C4-2B (cell line): ENCODE results near the gene RBMS1.

Experiments
- ZFX ChIP-seq: fragments of 450-650 bp; IDR thresholded peaks from 2 replicates; pipeline ENCODE4 v1.6.1; 2017
- TF ChIP-seq, protein P1 (sequence below): fragments of 450-650 bp; conservative IDR thresholded peaks from 2 replicates; pipeline ENCODE4 v1.5.1; 2017; ENCODE audit warnings: mild to moderate bottlenecking

DNA sequence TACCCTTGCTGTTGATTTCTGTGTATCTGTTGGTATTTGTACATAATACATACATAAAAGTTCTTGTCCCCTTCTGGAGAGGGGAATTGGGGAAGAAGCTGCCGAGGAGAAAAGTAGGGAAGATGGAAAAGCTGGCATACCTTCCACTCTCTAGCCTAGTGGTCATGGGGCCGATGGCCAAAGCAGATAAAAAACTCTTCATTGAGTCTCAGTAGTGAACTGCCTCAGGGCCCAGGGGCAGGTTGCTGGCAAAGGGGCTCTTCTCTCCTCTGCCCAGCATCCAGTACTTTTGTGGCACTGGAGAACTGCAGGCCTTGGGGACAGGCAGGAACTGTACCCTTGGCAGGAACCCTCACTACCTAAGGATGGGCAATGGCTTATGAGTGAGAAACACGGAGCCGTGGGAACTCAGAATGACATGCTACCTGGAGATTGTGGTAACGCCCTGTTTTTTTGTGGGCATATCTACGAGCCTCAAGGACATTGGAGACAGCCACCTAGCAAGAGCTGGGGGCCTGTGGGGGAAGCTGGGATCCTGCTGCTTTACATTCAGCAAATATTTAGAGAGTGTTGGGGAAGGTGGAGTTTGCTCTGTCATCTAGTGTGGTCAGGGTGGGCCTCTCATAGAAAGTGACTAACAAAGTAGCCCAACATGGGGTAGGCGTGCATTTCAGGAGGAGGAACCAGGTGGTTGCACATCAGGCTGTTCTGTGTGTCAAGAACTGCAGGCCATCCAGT lies 270.9 kb downstream of the RBMS1 start:
- TF ChIP-seq ZFX, result no peak
- TF ChIP-seq, protein P1, sequence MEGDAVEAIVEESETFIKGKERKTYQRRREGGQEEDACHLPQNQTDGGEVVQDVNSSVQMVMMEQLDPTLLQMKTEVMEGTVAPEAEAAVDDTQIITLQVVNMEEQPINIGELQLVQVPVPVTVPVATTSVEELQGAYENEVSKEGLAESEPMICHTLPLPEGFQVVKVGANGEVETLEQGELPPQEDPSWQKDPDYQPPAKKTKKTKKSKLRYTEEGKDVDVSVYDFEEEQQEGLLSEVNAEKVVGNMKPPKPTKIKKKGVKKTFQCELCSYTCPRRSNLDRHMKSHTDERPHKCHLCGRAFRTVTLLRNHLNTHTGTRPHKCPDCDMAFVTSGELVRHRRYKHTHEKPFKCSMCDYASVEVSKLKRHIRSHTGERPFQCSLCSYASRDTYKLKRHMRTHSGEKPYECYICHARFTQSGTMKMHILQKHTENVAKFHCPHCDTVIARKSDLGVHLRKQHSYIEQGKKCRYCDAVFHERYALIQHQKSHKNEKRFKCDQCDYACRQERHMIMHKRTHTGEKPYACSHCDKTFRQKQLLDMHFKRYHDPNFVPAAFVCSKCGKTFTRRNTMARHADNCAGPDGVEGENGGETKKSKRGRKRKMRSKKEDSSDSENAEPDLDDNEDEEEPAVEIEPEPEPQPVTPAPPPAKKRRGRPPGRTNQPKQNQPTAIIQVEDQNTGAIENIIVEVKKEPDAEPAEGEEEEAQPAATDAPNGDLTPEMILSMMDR, result no peak
